HepG2 (cell line): ENCODE results near the gene HES7. TPM values are rescaled to one million over a fixed set of nuclear protein-coding genes. Genes with fewer than 3 reads are reported as not detected.

Experiments used
- FOXP1 ChIP-seq, 2 experiments: fragments of 450-650 bp in 1 of 2; IDR thresholded peaks; 2 replicates each; pipeline ENCODE4 v1.6.1; 2017 to 2018; ENCODE audit warnings: antibody characterized with exemption in 1 of 2
- KDM1A ChIP-seq: IDR thresholded peaks from 2 replicates; pipeline ENCODE4 v1.6.1; 2016; ENCODE audit warnings: missing compliant biosample characterization
- MBNL3 ChIP-seq: fragments of 250-450 bp; sonication (Bioruptor Pico); conservative IDR thresholded peaks from 2 replicates; pipeline ENCODE4 v1.8.0; 2022; ENCODE audit warnings: mild to moderate bottlenecking, inconsistent platforms
- MYC ChIP-seq: sonication (generic); formaldehyde crosslinking; IDR thresholded peaks from 2 replicates; pipeline ENCODE4 v1.9.0; 2021; ENCODE audit warnings: missing genetic modification reagents, borderline replicate concordance
- NBN ChIP-seq: fragments of 450-650 bp; conservative IDR thresholded peaks from 2 replicates; pipeline ENCODE4 v1.6.1; 2017
- NFATC3 ChIP-seq: sonication (generic); formaldehyde crosslinking; IDR thresholded peaks from 2 replicates; pipeline ENCODE4 v1.5.1; 2020; ENCODE audit warnings: mild to moderate bottlenecking, missing genetic modification reagents
- PHF5A ChIP-seq: IDR thresholded peaks from one replicate; pipeline ENCODE4 v1.6.1; 2018; ENCODE audit warnings: low read depth, missing genetic modification reagents; ENCODE audit not compliant: unreplicated experiment
- PHF8 ChIP-seq: sonication (generic); formaldehyde crosslinking; IDR thresholded peaks from 2 replicates; pipeline ENCODE4 v1.5.0; 2020; ENCODE audit warnings: missing genetic modification reagents
- PITX1 ChIP-seq: sonication (generic); formaldehyde crosslinking; IDR thresholded peaks from 2 replicates; pipeline ENCODE4 v1.5.1; 2020; ENCODE audit warnings: mild to moderate bottlenecking, missing genetic modification reagents
- TAF15 ChIP-seq: fragments of 200-400 bp; formaldehyde crosslinking; IDR thresholded peaks from one replicate; pipeline ENCODE4 v1.6.1; 2018; ENCODE audit warnings: mild to moderate bottlenecking, low read depth, low read length; ENCODE audit not compliant: poor library complexity, severe bottlenecking
- TBL1XR1 ChIP-seq: fragments of 150-350 bp; IDR thresholded peaks from 2 replicates; pipeline ENCODE4 v1.6.1; 2014; ENCODE audit warnings: borderline replicate concordance, low read length; ENCODE audit not compliant: partially characterized antibody
- ZFP82 ChIP-seq: sonication (generic); formaldehyde crosslinking; IDR thresholded peaks from 2 replicates; pipeline ENCODE4 v1.5.1; 2020; ENCODE audit warnings: mild to moderate bottlenecking, missing genetic modification reagents, borderline replicate concordance
- ZMYM3 ChIP-seq: sonication (generic); formaldehyde crosslinking; IDR thresholded peaks from 2 replicates; pipeline ENCODE4 v1.5.1; 2020; ENCODE audit warnings: mild to moderate bottlenecking, missing genetic modification reagents
- ZNF660 ChIP-seq: sonication (generic); formaldehyde crosslinking; IDR thresholded peaks from 2 replicates; pipeline ENCODE4 v1.5.1; 2020; ENCODE audit warnings: mild to moderate bottlenecking, low read depth, missing genetic modification reagents, borderline replicate concordance
- polyA plus RNA-seq, 8 experiments: library from polyadenylated mRNA; depleted of rRNA in 3 of 8; stranded (reverse) in 7 of 8; unstranded in 1 of 8; fragments of >200 nt; fragmentation: Illumina TruSeq in 4 of 8; extraction: Trizol in 4 of 8; gene quantifications; 2 replicates each; pipeline versions ENCODE4 v1.2.1 to v1.2.3, GENCODE V29; 2011 to 2016; ENCODE audit warnings: low read depth in 4 of 8, missing spikeins in 1 of 8, mixed read lengths in 1 of 8; ENCODE audit not compliant: insufficient read depth in 1 of 8
- total RNA-seq, 5 experiments: library from RNA; depleted of rRNA; stranded (reverse); fragments of >200 nt; fragmentation: Illumina TruSeq; extraction: Trizol; gene quantifications; 2 replicates each; pipeline ENCODE4 v1.2.3, GENCODE V29; 2016; ENCODE audit warnings: low read depth in 1 of 5
- TF ChIP-seq, protein P1 (sequence below): sonication (generic); formaldehyde crosslinking; IDR thresholded peaks from 2 replicates; pipeline ENCODE4 v1.8.0; 2022; ENCODE audit warnings: mild to moderate bottlenecking, missing genetic modification reagents; ENCODE audit not compliant: insufficient replicate concordance
- TF ChIP-seq, protein P2 (sequence below): sonication (generic); formaldehyde crosslinking; IDR thresholded peaks from 2 replicates; pipeline ENCODE4 v1.4.0; 2020; ENCODE audit warnings: low read depth, mild to moderate bottlenecking, missing genetic modification reagents
- TF ChIP-seq, protein P3 (sequence below): sonication (generic); formaldehyde crosslinking; conservative IDR thresholded peaks from 2 replicates; pipeline ENCODE4 v1.4.0; 2020; ENCODE audit warnings: missing genetic modification reagents
- TF ChIP-seq, protein P4 (sequence below): sonication (generic); formaldehyde crosslinking; IDR thresholded peaks from 2 replicates; pipeline ENCODE4 v1.5.1; 2020; ENCODE audit warnings: mild to moderate bottlenecking, moderate library complexity, missing genetic modification reagents
- TF ChIP-seq, protein P5 (sequence below): IDR thresholded peaks from 2 replicates; pipeline ENCODE4 v1.6.1; 2016; ENCODE audit warnings: low read depth, borderline replicate concordance
- TF ChIP-seq, protein P6 (sequence below): sonication (generic); formaldehyde crosslinking; IDR thresholded peaks from 2 replicates; pipeline ENCODE4 v1.5.0; 2020; ENCODE audit warnings: missing genetic modification reagents

HES7 gene
- total and polyA plus RNA-seq, 2 of the 13 experiments (the other 11 are each of a cell fraction or from before 2014, with no cell fraction given), result not detected

DNA sequence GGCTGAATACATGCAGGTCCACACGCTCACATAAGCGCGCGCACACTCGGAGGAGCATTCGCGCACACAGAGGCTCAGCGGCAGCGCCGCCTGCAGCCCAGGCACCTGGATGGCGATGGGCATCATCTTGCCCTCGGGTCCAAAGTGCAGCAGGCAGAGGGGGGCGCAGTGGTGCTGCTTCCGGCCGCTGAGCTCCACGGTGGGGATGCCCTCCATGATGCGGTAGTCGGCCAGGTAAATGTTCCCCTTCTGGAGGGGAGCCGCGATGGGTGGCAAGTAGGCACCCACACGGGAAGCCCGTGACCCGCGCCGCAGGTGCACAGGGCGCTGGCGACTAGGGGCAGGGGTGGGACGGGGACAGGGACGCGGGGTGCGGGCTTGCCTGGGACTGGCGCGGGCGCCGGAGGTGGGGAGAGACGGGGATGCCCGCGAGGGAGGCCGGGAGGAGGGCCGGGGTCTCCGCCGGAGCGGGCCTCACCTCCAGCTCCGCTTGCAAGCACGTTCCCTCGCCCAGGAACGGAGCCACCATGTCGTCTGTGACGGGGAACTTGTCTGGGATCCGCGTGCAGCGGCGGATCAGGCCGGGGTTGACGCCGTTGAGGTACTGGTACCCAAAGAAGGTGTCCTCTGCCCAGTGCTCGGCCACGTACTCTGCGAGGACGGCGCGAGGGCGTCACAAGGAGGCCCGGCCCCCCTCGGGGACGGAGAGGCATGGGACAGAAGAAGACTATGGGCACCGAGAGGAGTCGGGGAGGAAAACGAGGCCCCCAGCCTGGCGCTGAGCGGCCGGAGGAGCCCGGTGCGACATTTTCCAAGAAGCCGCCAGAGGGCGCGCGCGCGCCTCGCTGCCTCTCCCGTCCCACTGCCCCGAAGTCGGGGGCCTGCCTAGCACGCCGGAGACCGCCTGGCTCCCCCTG, 44.4 kb downstream of the HES7 start (continued):
- TF ChIP-seq, protein P1, sequence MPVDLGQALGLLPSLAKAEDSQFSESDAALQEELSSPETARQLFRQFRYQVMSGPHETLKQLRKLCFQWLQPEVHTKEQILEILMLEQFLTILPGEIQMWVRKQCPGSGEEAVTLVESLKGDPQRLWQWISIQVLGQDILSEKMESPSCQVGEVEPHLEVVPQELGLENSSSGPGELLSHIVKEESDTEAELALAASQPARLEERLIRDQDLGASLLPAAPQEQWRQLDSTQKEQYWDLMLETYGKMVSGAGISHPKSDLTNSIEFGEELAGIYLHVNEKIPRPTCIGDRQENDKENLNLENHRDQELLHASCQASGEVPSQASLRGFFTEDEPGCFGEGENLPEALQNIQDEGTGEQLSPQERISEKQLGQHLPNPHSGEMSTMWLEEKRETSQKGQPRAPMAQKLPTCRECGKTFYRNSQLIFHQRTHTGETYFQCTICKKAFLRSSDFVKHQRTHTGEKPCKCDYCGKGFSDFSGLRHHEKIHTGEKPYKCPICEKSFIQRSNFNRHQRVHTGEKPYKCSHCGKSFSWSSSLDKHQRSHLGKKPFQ (CRISPR knock-in tag), result peak; percentile 18
- TF ChIP-seq MYC, result peak; percentile 15; the same call in 1 of the 2 replicates
- peak; percentile 21; the same call in 1 of the 2 replicates for TF ChIP-seq ZFP82 (CRISPR knock-in tag)
- no peak for TF ChIP-seq PHF8
- no peak for TF ChIP-seq TAF15
- TF ChIP-seq MBNL3 (CRISPR knock-in tag), result no peak
- no peak for TF ChIP-seq NBN
- TF ChIP-seq, protein P2, sequence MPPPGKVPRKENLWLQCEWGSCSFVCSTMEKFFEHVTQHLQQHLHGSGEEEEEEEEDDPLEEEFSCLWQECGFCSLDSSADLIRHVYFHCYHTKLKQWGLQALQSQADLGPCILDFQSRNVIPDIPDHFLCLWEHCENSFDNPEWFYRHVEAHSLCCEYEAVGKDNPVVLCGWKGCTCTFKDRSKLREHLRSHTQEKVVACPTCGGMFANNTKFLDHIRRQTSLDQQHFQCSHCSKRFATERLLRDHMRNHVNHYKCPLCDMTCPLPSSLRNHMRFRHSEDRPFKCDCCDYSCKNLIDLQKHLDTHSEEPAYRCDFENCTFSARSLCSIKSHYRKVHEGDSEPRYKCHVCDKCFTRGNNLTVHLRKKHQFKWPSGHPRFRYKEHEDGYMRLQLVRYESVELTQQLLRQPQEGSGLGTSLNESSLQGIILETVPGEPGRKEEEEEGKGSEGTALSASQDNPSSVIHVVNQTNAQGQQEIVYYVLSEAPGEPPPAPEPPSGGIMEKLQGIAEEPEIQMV (CRISPR knock-in tag), result no peak
- TF ChIP-seq, protein P3, sequence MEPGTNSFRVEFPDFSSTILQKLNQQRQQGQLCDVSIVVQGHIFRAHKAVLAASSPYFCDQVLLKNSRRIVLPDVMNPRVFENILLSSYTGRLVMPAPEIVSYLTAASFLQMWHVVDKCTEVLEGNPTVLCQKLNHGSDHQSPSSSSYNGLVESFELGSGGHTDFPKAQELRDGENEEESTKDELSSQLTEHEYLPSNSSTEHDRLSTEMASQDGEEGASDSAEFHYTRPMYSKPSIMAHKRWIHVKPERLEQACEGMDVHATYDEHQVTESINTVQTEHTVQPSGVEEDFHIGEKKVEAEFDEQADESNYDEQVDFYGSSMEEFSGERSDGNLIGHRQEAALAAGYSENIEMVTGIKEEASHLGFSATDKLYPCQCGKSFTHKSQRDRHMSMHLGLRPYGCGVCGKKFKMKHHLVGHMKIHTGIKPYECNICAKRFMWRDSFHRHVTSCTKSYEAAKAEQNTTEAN (CRISPR knock-in tag), result no peak
- TF ChIP-seq, protein P4, sequence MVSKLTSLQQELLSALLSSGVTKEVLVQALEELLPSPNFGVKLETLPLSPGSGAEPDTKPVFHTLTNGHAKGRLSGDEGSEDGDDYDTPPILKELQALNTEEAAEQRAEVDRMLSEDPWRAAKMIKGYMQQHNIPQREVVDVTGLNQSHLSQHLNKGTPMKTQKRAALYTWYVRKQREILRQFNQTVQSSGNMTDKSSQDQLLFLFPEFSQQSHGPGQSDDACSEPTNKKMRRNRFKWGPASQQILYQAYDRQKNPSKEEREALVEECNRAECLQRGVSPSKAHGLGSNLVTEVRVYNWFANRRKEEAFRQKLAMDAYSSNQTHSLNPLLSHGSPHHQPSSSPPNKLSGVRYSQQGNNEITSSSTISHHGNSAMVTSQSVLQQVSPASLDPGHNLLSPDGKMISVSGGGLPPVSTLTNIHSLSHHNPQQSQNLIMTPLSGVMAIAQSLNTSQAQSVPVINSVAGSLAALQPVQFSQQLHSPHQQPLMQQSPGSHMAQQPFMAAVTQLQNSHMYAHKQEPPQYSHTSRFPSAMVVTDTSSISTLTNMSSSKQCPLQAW (CRISPR knock-in tag), result peak; percentile 47; the same call in 1 of the 2 replicates
- peak; percentile 29; the same call in 1 of the 2 replicates for TF ChIP-seq PITX1 (CRISPR knock-in tag)
- TF ChIP-seq TBL1XR1, result no peak
- TF ChIP-seq NFATC3 (CRISPR knock-in tag), result peak; percentile 22; the same call in 1 of the 2 replicates
- TF ChIP-seq ZNF660, result no peak
- TF ChIP-seq, protein P5, sequence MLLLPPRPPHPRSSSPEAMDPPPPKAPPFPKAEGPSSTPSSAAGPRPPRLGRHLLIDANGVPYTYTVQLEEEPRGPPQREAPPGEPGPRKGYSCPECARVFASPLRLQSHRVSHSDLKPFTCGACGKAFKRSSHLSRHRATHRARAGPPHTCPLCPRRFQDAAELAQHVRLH, result 0 out of 2 replicates have a peak, but pooled peaks have one; percentile 21
- peak; percentile 91 for TF ChIP-seq KDM1A
- no peak for TF ChIP-seq ZMYM3
- no peak for TF ChIP-seq PHF5A (CRISPR knock-in tag)
- TF ChIP-seq, protein P6, sequence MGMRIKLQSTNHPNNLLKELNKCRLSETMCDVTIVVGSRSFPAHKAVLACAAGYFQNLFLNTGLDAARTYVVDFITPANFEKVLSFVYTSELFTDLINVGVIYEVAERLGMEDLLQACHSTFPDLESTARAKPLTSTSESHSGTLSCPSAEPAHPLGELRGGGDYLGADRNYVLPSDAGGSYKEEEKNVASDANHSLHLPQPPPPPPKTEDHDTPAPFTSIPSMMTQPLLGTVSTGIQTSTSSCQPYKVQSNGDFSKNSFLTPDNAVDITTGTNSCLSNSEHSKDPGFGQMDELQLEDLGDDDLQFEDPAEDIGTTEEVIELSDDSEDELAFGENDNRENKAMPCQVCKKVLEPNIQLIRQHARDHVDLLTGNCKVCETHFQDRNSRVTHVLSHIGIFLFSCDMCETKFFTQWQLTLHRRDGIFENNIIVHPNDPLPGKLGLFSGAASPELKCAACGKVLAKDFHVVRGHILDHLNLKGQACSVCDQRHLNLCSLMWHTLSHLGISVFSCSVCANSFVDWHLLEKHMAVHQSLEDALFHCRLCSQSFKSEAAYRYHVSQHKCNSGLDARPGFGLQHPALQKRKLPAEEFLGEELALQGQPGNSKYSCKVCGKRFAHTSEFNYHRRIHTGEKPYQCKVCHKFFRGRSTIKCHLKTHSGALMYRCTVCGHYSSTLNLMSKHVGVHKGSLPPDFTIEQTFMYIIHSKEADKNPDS (CRISPR knock-in tag), result no peak
- TF ChIP-seq FOXP1 (IDR thresholded peaks at IDR 0.05), result no peak
- no peak for TF ChIP-seq FOXP1 (CRISPR knock-in tag; IDR thresholded peaks at IDR 0.05)
